IPS-18c (cell line): Measurements from ENCODE around the gene DCUN1D3.

Experiments used
- H3K4me3 ChIP-seq: 2 replicates; pipeline ENCODE4 v1.7.0; 2013; ENCODE audit warnings: low read depth, mild to moderate bottlenecking, low read length, moderate library complexity; ENCODE audit not compliant: insufficient read depth
- H3K9me3 ChIP-seq: one replicate; pipeline ENCODE4 v1.6.1; 2013; ENCODE audit warnings: mild to moderate bottlenecking, low read length, moderate library complexity; ENCODE audit not compliant: control insufficient read depth, insufficient read depth

Gene DCUN1D3

GRCh38 chr16:20928774-20929411, 28.7 kb upstream of the DCUN1D3 start:
- Histone ChIP-seq H3K4me3 (no peak overlapping the region), H3K9me3 (no peaks in the 10 kb centered on the region)

- H3K4me3 ChIP-seq: no peak overlapping the region
Measured at GRCh38 chr16:20925751-20926150, 25.6 kb upstream of the DCUN1D3 start.

GRCh38 chr16:20923876-20924275, 23.7 kb upstream of the DCUN1D3 start:
- H3K9me3 ChIP-seq: no peaks in the 10 kb centered on the region

More at GRCh38 chr16:20925751-20926150, 25.6 kb upstream of the DCUN1D3 start:
- H3K9me3 ChIP-seq: no peaks in the 10 kb centered on the region

GRCh38 chr16:20920799-20921198, 20.6 kb upstream of the DCUN1D3 start:
- H3K4me3 ChIP-seq: no peak overlapping the region
- no peaks in the 10 kb centered on the region for H3K9me3 ChIP-seq

More at GRCh38 chr16:20923876-20924275, 23.7 kb upstream of the DCUN1D3 start:
- no peak overlapping the region for H3K4me3 ChIP-seq

- Histone ChIP-seq H3K4me3 (no peak overlapping the region), H3K9me3 (no peaks in the 10 kb centered on the region)
Measured at GRCh38 chr16:20920091-20920490, 19.9 kb upstream of the DCUN1D3 start.

- no peak overlapping the region for H3K4me3 ChIP-seq
- no peaks in the 10 kb centered on the region for H3K9me3 ChIP-seq
Measured at GRCh38 chr16:20918486-20919239, 18.5 kb upstream of the DCUN1D3 start.

- H3K9me3 ChIP-seq: no peaks in the 10 kb centered on the region
- no peak overlapping the region for H3K4me3 ChIP-seq
Measured at GRCh38 chr16:20916942-20917341, 16.8 kb upstream of the DCUN1D3 start.

- Histone ChIP-seq H3K4me3 (no peak overlapping the region), H3K9me3 (no peaks in the 10 kb centered on the region)
Measured at GRCh38 chr16:20916289-20916688, 16.1 kb upstream of the DCUN1D3 start.

- H3K9me3 ChIP-seq: peaks cover 2% of the 10 kb centered on the region
Measured at GRCh38 chr16:20911361-20911760, 11.2 kb upstream of the DCUN1D3 start.

GRCh38 chr16:20910781-20911321, 10.7 kb upstream of the DCUN1D3 start:
- Histone ChIP-seq H3K9me3 (peaks cover 2% of the 10 kb centered on the region), H3K4me3 (no peak overlapping the region)

More at GRCh38 chr16:20911361-20911760, 11.2 kb upstream of the DCUN1D3 start:
- H3K4me3 ChIP-seq: no peak overlapping the region

GRCh38 chr16:20906341-20907255, 6.4 kb upstream of the DCUN1D3 start:
- Histone ChIP-seq H3K9me3 (peaks cover 2% of the 10 kb centered on the region), H3K4me3 (no peak overlapping the region)

- Histone ChIP-seq H3K9me3 (peaks cover 2% of the 10 kb centered on the region), H3K4me3 (no peak overlapping the region)
Measured at GRCh38 chr16:20905576-20905975, 5.4 kb upstream of the DCUN1D3 start.

GRCh38 chr16:20904507-20905081, 4.4 kb upstream of the DCUN1D3 start:
- peaks cover 2% of the 10 kb centered on the region for H3K9me3 ChIP-seq
- H3K4me3 ChIP-seq: no peak overlapping the region

- no peak overlapping the region for H3K4me3 ChIP-seq
- peaks cover 2% of the 10 kb centered on the region for H3K9me3 ChIP-seq
Measured at GRCh38 chr16:20903899-20904506, 3.8 kb upstream of the DCUN1D3 start.

- no peak overlapping the region for H3K4me3 ChIP-seq
Measured at GRCh38 chr16:20903116-20903898, 3.1 kb upstream of the DCUN1D3 start.

GRCh38 chr16:20902426-20902825, 2.3 kb upstream of the DCUN1D3 start:
- Histone ChIP-seq H3K4me3 (no peak overlapping the region), H3K9me3 (peaks cover 2% of the 10 kb centered on the region)

More at GRCh38 chr16:20903116-20903898, 3.1 kb upstream of the DCUN1D3 start:
- H3K9me3 ChIP-seq: peaks cover 2% of the 10 kb centered on the region
